GM12875 (cell line): Measurements from ENCODE around the gene PHLDB1.

Experiments
- H3K4me3 ChIP-seq: one replicate; pipeline ENCODE4 v1.5.1; 2011; ENCODE audit warnings: low read depth, low read length, control low read depth
- TF ChIP-seq, protein P1 (sequence below): IDR thresholded peaks from 2 replicates; pipeline ENCODE4 v1.5.1; 2011; ENCODE audit warnings: low read depth, mild to moderate bottlenecking, control low read depth, inconsistent platforms, low read length, moderate library complexity, borderline replicate concordance; ENCODE audit not compliant: insufficient read depth

The PHLDB1 gene

DNA sequence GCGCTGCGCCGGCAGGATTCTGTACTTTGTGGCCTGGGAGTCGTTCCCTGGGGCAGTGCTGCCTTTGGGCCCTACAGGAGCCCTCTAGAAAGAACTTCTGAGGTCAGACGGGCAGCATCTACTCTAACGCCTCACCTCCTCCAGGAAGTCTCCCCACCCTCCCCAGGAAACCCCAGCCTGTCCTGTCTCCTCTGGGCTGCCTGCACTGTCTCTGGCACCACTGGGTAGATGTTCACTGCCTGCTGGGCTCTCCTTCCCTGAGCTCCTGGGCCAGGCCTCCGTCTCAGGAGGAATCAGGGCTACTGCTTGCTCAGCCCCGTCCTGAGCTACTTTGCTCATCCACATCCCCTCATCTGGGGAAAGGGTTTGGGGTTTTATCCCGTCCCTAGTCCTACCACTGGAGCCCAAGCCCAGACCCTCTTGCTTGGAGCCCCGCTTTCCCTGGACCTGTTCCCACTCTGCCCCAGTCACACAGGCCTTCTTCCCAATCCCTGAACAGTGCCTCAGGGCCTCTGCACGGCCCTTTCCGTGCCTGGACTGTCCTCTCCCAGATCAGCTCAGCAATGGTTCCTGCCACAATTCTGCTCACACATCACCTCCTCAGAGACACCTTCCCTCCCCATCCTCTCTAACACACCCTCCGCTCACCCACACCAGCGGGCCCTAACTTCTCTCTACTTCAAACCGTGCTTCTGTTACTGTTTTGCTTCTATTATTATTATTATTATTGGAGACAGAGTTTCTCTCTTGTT, 83.3 kb downstream of the PHLDB1 start:
- TF ChIP-seq, protein P1, sequence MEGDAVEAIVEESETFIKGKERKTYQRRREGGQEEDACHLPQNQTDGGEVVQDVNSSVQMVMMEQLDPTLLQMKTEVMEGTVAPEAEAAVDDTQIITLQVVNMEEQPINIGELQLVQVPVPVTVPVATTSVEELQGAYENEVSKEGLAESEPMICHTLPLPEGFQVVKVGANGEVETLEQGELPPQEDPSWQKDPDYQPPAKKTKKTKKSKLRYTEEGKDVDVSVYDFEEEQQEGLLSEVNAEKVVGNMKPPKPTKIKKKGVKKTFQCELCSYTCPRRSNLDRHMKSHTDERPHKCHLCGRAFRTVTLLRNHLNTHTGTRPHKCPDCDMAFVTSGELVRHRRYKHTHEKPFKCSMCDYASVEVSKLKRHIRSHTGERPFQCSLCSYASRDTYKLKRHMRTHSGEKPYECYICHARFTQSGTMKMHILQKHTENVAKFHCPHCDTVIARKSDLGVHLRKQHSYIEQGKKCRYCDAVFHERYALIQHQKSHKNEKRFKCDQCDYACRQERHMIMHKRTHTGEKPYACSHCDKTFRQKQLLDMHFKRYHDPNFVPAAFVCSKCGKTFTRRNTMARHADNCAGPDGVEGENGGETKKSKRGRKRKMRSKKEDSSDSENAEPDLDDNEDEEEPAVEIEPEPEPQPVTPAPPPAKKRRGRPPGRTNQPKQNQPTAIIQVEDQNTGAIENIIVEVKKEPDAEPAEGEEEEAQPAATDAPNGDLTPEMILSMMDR, result no peak
- H3K4me3 ChIP-seq, result no peak overlapping the region

DNA sequence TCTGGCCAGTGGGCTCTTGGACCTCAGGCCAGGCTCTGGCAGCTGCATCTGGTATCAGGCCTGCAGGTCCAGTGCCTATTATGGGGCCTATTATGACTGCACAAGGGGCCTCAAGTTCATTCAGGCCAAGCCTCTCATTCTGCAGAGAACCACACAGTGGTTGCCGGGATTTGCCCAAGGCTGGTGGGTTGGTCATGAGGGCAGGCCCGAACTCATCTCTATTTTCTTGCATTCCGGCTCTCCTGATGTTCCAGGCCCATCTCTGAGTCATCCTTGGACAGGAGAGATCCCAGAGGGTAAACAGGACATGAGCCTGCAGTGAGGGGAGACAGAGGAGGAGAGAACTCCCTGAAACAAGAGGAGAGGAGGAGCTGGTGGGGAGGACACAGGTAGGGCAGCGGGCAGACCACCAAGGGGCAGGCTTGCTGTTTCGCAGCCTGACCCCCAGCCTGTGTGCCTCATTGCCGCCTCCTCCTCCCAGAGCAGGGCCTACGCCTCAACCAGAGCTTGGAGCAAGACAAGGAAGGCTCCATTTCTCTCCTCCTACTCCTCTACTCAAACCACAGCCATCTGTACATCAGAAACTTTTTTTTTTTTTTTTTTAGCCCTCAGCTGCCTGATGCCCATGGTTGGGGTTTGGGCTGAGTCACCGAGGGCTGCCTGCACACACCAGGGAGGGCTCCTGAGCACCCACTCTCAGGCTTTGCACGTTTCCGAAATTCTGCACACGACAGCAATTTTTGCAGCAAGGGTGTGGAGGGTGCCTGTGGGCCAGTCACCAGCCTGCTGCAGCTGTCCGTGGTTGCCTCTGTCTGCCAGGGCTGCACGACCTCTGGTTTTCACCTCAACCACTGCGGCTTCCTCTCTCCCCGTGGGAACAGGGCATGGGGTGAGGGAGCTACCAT, 84.8 kb downstream of the PHLDB1 start:
- TF ChIP-seq, protein P1, result no peak
- H3K4me3 ChIP-seq, result no peak overlapping the region

DNA sequence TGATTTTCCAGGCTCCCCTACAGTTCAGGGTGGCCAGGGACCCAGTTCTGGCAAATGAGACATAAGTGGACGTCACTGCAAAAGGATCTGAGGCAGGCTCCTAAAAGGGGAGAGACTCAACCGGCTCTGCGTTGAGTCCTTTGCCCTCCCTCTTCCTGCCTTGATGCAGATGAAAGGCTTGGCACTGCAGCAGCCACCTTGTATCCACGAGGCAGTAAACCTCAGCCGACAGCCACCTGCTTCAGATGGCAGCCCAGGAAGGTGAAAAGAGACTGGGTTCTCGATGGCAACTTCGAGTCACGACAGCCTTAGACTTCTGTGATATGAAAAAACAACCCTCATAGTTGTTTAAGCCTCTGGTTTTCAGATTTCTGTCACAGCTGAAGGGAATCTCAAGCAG, 86.8 kb downstream of the PHLDB1 start:
- TF ChIP-seq, protein P1, result no peak

DNA sequence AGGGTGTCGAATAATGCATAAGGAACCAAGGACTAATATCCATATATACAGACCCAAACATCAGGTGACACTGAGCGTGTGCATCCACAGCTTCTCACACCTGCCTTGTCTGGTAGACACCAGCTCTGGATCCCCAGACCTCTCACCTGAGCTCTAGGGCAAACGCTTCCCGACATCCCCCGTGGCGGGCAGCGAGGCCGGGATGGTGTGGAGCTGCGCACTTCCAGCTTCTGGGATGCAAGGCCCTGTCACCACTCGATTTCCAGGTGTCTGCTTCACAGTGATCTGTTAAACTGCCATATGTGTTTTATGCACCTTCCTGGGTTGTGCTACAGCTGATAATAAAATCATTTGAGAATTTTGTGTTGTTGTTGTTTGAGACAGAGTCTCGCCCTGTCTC, 87.4 kb downstream of the PHLDB1 start:
- H3K4me3 ChIP-seq, result no peak overlapping the region
- TF ChIP-seq, protein P1, result no peak

More for the DNA sequence above, 86.8 kb downstream of the PHLDB1 start:
- no peak overlapping the region for H3K4me3 ChIP-seq

DNA sequence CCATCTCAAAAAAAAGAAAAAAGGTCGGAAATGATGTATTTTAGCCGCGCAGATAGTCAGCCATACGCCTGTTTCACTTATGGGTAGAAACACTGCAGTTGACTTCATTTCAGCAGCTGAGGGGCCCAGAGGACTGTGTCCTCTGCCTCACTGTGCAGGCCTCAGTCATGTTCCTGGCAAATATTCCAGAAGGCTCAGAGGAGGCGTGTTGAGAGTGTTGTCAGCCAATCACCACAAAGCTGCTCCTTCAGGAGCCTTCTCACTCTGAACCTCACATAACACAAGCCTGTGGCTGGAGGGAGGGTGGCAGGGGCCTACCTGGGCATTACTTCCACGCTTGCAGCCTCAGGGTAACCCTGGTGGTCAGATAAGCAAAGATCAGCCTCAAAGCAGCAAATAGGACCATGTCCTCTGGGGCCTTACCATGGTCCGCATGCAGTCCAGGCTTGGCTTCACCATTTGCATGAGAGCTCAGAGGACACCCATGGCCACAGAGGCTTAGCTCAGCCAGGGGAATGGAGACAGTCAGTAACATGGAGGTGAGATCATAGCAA, 89.3 kb downstream of the PHLDB1 start:
- TF ChIP-seq, protein P1, result no peak
- no peak overlapping the region for H3K4me3 ChIP-seq

DNA sequence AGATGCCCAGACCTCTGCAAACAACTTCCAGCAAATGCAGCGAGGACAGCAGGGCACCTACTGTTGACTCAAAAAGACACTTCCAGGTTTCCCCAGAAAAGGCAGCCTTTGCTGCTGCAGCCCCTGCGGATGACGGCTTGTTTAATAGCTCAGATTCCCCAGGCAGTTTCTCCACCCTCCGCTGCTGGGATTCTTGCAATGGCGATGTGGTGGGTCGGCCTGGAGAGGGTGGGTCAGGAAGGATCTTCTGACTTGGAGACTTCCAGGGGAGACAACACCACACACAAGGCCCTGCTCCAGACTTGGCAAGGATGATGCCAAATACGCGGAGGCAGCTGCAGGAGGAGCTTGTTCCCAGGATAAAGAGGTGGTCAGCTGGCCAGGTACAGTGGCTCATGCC, 89.9 kb downstream of the PHLDB1 start:
- H3K4me3 ChIP-seq, result no peak overlapping the region
- TF ChIP-seq, protein P1, result no peak
